A549 (cell line): Measurements from ENCODE around the gene PODXL2.

Experiments used
- CEBPB ChIP-seq, 2 experiments: fragments of >200 bp in 1 of 2; sonication (Bioruptor Twin) in 1 of 2; formaldehyde crosslinking in 1 of 2; IDR thresholded peaks; 2 replicates each; pipeline ENCODE4 v1.6.1; 2012 to 2016
- CTCF ChIP-seq: fragments of >200 bp; sonication (Bioruptor Twin); formaldehyde crosslinking; IDR thresholded peaks from 3 replicates; pipeline ENCODE4 v1.5.1; 2016
- EP300 ChIP-seq, 2 experiments: fragments of >200 bp; sonication (Bioruptor Twin); formaldehyde crosslinking; IDR thresholded peaks; 2 replicates in 1 of 2; 3 replicates in 1 of 2; pipeline ENCODE4 v1.6.1; 2016 to 2017
- USF2 ChIP-seq: fragments of 450-650 bp; IDR thresholded peaks from 2 replicates; pipeline ENCODE4 v1.6.1; 2014; ENCODE audit warnings: antibody characterized with exemption

GRCh38 chr3:127688022-127688415, 59.0 kb downstream of the PODXL2 start:
- TF ChIP-seq USF2 (no peak), EP300 (IDR thresholded peaks at IDR 0.05) (no peak), CTCF (no peak), CEBPB (IDR thresholded peaks at IDR 0.05) (no peak)
